Measurements from ENCODE around the gene CCDC126.

CCDC126 gene

GRCh38 chr7:23687011-23687410 lies 89.8 kb downstream of the CCDC126 start:
- TF ChIP-seq JUND (IDR thresholded peaks at IDR 0.05; ENCODE audit: low read depth), result peak; percentile 58; the same call in 1 of the 2 replicates
- peak; percentile 44 to 55 for DNase-seq (ENCODE audit: low read depth in 1 of 2, low spot score in 1 of 2)
- in situ Hi-C loops (cut with HindIII; ENCODE audit: low pct_unique_long_range_greater_than_20kb, low sequenced_read_pairs), result no loop called here

GRCh38 chr7:23689165-23689564 lies 92.0 kb downstream of the CCDC126 start:
- DNase-seq (ENCODE audit: low read depth in 1 of 2, low spot score in 1 of 2), result no peak
- TF ChIP-seq JUND (IDR thresholded peaks at IDR 0.05; ENCODE audit: low read depth), result no peak
- in situ Hi-C loops (cut with HindIII; ENCODE audit: low pct_unique_long_range_greater_than_20kb, low sequenced_read_pairs), result no loop called here

GRCh38 chr7:23691320-23691719 lies 94.1 kb downstream of the CCDC126 start:
- in situ Hi-C loops (cut with HindIII; ENCODE audit: low pct_unique_long_range_greater_than_20kb, low sequenced_read_pairs), result no loop called here
- peak; percentile 26 to 93 for DNase-seq (ENCODE audit: low read depth in 1 of 2, low spot score in 1 of 2)
- TF ChIP-seq JUND (IDR thresholded peaks at IDR 0.05; ENCODE audit: low read depth), result no peak

GRCh38 chr7:23693224-23693623 lies 96.0 kb downstream of the CCDC126 start:
- DNase-seq (ENCODE audit: low read depth in 1 of 2, low spot score in 1 of 2), result no peak
- in situ Hi-C loops (cut with HindIII; ENCODE audit: low pct_unique_long_range_greater_than_20kb, low sequenced_read_pairs), result no loop called here
- TF ChIP-seq JUND (IDR thresholded peaks at IDR 0.05; ENCODE audit: low read depth), result no peak
